Esophagus muscularis mucosa (tissue), 4 donors: ENCODE results near the gene EXOC6B. TPM values are rescaled to one million over a fixed set of nuclear protein-coding genes. Genes with fewer than 3 reads are reported as not detected.

ENCODE experiments used
- DNase-seq: peaks from one replicate; pipeline ENCODE4 v3.0.0-alpha.2; 2017; ENCODE audit errors: extremely low spot score
- H3K27ac ChIP-seq, 4 donors: fragments of 200-600 bp; sonication (generic); replicated peaks in 1 of 4; 1 replicate in 3 of 4; 2 replicates in 1 of 4; pipeline ENCODE4 v1.5.1; 2016 to 2019; ENCODE audit warnings: mild to moderate bottlenecking in 1 of 4
- H3K27me3 ChIP-seq, 4 donors: fragments of 200-600 bp; sonication (generic); one replicate each; pipeline versions ENCODE4 v1.5.1 to v1.6.0; 2016 to 2019
- H3K36me3 ChIP-seq, 4 donors: fragments of 200-600 bp; sonication (generic); one replicate each; pipeline ENCODE4 v1.5.1; 2016 to 2019
- H3K4me1 ChIP-seq, 4 donors: fragments of 200-600 bp; sonication (generic); one replicate each; pipeline ENCODE4 v1.5.1; 2016 to 2019
- H3K4me3 ChIP-seq, 4 donors: fragments of 200-600 bp; sonication (generic); 1 replicate in 2 of 4; 2 replicates in 2 of 4; pipeline ENCODE4 v1.5.1; 2016 to 2019; ENCODE audit warnings: mild to moderate bottlenecking in 4 of 4, moderate library complexity in 1 of 4
- H3K9me3 ChIP-seq, 4 donors: fragments of 200-600 bp; sonication (generic); 1 replicate in 3 of 4; 2 replicates in 1 of 4; pipeline ENCODE4 v1.5.1; 2016 to 2019
- EP300 ChIP-seq: sonication (generic); formaldehyde crosslinking; IDR thresholded peaks from one replicate; pipeline ENCODE4 v1.6.1; 2017; ENCODE audit warnings: antibody characterized with exemption
- POLR2A ChIP-seq: fragments of 450-650 bp; IDR thresholded peaks from one replicate; pipeline ENCODE4 v1.6.1; 2017; ENCODE audit warnings: antibody characterized with exemption, moderate library complexity, mild to moderate bottlenecking, low read depth
- POLR2AphosphoS5 ChIP-seq, 2 donors: sonication (generic); formaldehyde crosslinking; IDR thresholded peaks; one replicate each; pipeline ENCODE4 v1.6.1; 2017; ENCODE audit warnings: antibody characterized with exemption in 2 of 2
- WGBS: methylation state at CpG from one replicate; pipeline ENCODE4 v1.1.5; 2018; 5-methylcytosine and 5-hydroxymethylcytosine counted together
- intact Hi-C: fragments of 100-400 bp; cut with DNase I; formaldehyde crosslinking; loops from one replicate; pipeline ENCODE4 v1.15.1; 2023
- total RNA-seq, 4 donors: library from RNA; depleted of rRNA; stranded (reverse); fragments of >200 nt; gene quantifications; one replicate each; pipeline versions ENCODE4 v1.1.0 to v1.2.1, GENCODE V29; 2016
- TF ChIP-seq, protein P1 (sequence below), 3 experiments: fragments of 200-600 bp in 2 of 3; fragments of 450-650 bp in 1 of 3; sonication (generic) in 2 of 3; IDR thresholded peaks; one replicate each; pipeline ENCODE4 v1.5.1; 2017 to 2019; ENCODE audit warnings: antibody characterized with exemption in 3 of 3, mild to moderate bottlenecking in 2 of 3, moderate library complexity in 1 of 3

EXOC6B gene
- total RNA-seq, 4 donors from 2014 or later, result 24.5 to 45.9 (median 37.4) TPM

GRCh38 chr2:72710418-72711152 lies 115.2 kb downstream of the EXOC6B start:
- Histone ChIP-seq H3K27me3 (no peaks in the 10 kb centered on the region), H3K4me3 (no peak overlapping the region), H3K36me3 (peaks cover 0 to 21% (median 0%) of the 10 kb centered on the region in 4 donors), H3K4me1 (peaks cover 0 to 8% (median 0%) of the 10 kb centered on the region in 4 donors), H3K9me3 (no peaks in the 10 kb centered on the region), H3K27ac (no peak overlapping the region)
- TF ChIP-seq POLR2AphosphoS5 (IDR thresholded peaks at IDR 0.05), result no peak
- TF ChIP-seq EP300, result no peak
- no peak for TF ChIP-seq POLR2A
- TF ChIP-seq, protein P1, sequence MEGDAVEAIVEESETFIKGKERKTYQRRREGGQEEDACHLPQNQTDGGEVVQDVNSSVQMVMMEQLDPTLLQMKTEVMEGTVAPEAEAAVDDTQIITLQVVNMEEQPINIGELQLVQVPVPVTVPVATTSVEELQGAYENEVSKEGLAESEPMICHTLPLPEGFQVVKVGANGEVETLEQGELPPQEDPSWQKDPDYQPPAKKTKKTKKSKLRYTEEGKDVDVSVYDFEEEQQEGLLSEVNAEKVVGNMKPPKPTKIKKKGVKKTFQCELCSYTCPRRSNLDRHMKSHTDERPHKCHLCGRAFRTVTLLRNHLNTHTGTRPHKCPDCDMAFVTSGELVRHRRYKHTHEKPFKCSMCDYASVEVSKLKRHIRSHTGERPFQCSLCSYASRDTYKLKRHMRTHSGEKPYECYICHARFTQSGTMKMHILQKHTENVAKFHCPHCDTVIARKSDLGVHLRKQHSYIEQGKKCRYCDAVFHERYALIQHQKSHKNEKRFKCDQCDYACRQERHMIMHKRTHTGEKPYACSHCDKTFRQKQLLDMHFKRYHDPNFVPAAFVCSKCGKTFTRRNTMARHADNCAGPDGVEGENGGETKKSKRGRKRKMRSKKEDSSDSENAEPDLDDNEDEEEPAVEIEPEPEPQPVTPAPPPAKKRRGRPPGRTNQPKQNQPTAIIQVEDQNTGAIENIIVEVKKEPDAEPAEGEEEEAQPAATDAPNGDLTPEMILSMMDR (IDR thresholded peaks at IDR 0.05), result no peak
- DNase-seq, result no peak
- 100% methylated on average over 1 of the region's 1 CpG for WGBS
- intact Hi-C loops, result no loop called here

GRCh38 chr2:72708236-72708635 lies 117.6 kb downstream of the EXOC6B start:
- DNase-seq, result no peak
- Histone ChIP-seq H3K9me3 (no peaks in the 10 kb centered on the region), H3K27me3 (no peaks in the 10 kb centered on the region), H3K4me1 (no peaks in the 10 kb centered on the region), H3K36me3 (peaks cover 0 to 17% (median 0%) of the 10 kb centered on the region in 4 donors), H3K27ac (no peak overlapping the region), H3K4me3 (no peak overlapping the region)
- 88% methylated on average over 1 of the region's 1 CpG for WGBS
- intact Hi-C loops, result no loop called here
- no peak for TF ChIP-seq POLR2A
- TF ChIP-seq, protein P1 (IDR thresholded peaks at IDR 0.05), result no peak
- no peak for TF ChIP-seq POLR2AphosphoS5 (IDR thresholded peaks at IDR 0.05)
- TF ChIP-seq EP300, result no peak

DNA sequence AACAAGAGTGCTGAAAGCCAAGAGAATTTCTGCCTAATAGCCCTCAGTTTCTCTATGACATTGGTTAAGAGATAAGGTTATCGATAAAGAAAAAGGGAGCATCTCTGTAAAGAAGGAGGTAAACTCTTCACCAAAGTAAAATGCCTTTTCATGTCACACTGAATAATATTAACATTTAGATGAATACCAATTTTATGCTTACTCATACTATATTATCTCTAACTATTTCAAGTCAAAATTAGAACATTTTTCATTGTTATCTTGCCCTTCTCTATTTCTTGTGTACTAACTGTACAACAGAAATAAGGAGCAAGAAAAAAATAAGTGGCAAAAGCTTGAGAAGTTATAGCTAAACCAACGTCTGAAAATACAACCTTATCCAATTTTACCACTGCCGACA lies 127.5 kb downstream of the EXOC6B start:
- intact Hi-C loops, result no loop called here
- H3K9me3 ChIP-seq, result no peaks in the 10 kb centered on the region
- no peaks in the 10 kb centered on the region for H3K27me3 ChIP-seq
- no peak for DNase-seq
- no peak for TF ChIP-seq EP300
- TF ChIP-seq, protein P1 (IDR thresholded peaks at IDR 0.05), result no peak
- TF ChIP-seq POLR2A, result no peak
- TF ChIP-seq POLR2AphosphoS5 (IDR thresholded peaks at IDR 0.05), result no peak
- no peak overlapping the region for H3K27ac ChIP-seq
- peaks cover 20 to 28% (median 23%) of the 10 kb centered on the region in 4 donors for H3K4me1 ChIP-seq
- H3K4me3 ChIP-seq, result no peak overlapping the region
- peaks cover 0 to 7% (median 2%) of the 10 kb centered on the region in 4 donors for H3K36me3 ChIP-seq
- WGBS, result 94% methylated on average over 3 of the region's 3 CpGs

GRCh38 chr2:72696559-72696958 lies 129.3 kb downstream of the EXOC6B start:
- H3K27me3 ChIP-seq, result no peaks in the 10 kb centered on the region
- H3K4me1 ChIP-seq, result peaks cover 20 to 37% (median 24%) of the 10 kb centered on the region in 4 donors
- no peaks in the 10 kb centered on the region for H3K9me3 ChIP-seq
- TF ChIP-seq, protein P1 (IDR thresholded peaks at IDR 0.05), result no peak
- TF ChIP-seq POLR2AphosphoS5 (IDR thresholded peaks at IDR 0.05), result no peak
- H3K4me3 ChIP-seq, result no peak overlapping the region
- intact Hi-C loops, result no loop called here
- H3K36me3 ChIP-seq, result peaks cover 0 to 7% (median 2%) of the 10 kb centered on the region in 4 donors
- DNase-seq, result no peak
- WGBS, result 100% methylated on average over 2 of the region's 2 CpGs
- no peak overlapping the region for H3K27ac ChIP-seq

- Histone ChIP-seq H3K27ac (no peak overlapping the region), H3K4me1 (peaks cover 20 to 37% (median 25%) of the 10 kb centered on the region in 4 donors), H3K4me3 (no peak overlapping the region), H3K36me3 (peaks cover 0 to 4% (median 2%) of the 10 kb centered on the region in 4 donors), H3K9me3 (no peaks in the 10 kb centered on the region), H3K27me3 (no peaks in the 10 kb centered on the region)
- TF ChIP-seq, protein P1 (IDR thresholded peaks at IDR 0.05), result no peak
- intact Hi-C loops, result no loop called here
- DNase-seq, result no peak
- WGBS, result 55% methylated on average over 1 of the region's 1 CpG
Observed at GRCh38 chr2:72695676-72696075, 130.2 kb downstream of the EXOC6B start.
